Urinary bladder (tissue), 4 donors: ENCODE data around the gene ST6GALNAC2. TPM values are rescaled to one million over a fixed set of nuclear protein-coding genes. Genes with fewer than 3 reads are reported as not detected.
"Not testable (repeated sequence)": the region's sequence is repeated elsewhere in the genome, so short reads cannot be mapped to it uniquely, and the experiment has no call there.

ENCODE experiments used
- DNase-seq: peaks from one replicate; pipeline ENCODE4 v3.0.0-alpha.2; 2015; ENCODE audit errors: extremely low spot score
- H3K27ac ChIP-seq: one replicate; pipeline ENCODE4 v1.5.1; 2013; ENCODE audit warnings: low read depth, mild to moderate bottlenecking, moderate library complexity
- H3K36me3 ChIP-seq: one replicate; pipeline ENCODE4 v1.6.1; 2013; ENCODE audit warnings: mild to moderate bottlenecking, moderate library complexity; ENCODE audit not compliant: insufficient read depth
- H3K4me1 ChIP-seq: one replicate; pipeline ENCODE4 v1.6.1; 2013; ENCODE audit warnings: mild to moderate bottlenecking, moderate library complexity; ENCODE audit not compliant: insufficient read depth
- H3K4me3 ChIP-seq: one replicate; pipeline ENCODE4 v1.5.1; 2013; ENCODE audit warnings: low read depth, low read length
- WGBS: extraction: QIAGEN DNeasy Blood & Tissue Kit; methylation state at CpG from one replicate; pipeline ENCODE4 v1.1.7; 2013; 5-methylcytosine and 5-hydroxymethylcytosine counted together
- polyA plus RNA-seq: library from polyadenylated mRNA; stranded (reverse); fragments of 200-250 nt; gene quantifications from one replicate; pipeline ENCODE4 v1.2.3, GENCODE V29; 2013
- total RNA-seq: library from RNA; depleted of rRNA; stranded (reverse); fragments of >200 nt; gene quantifications from one replicate; pipeline ENCODE4 v1.2.3, GENCODE V29; 2014
- donor health status: healthy with polysubstance abuse.
- donor health status: healthy.

Gene ST6GALNAC2
- total and polyA plus RNA-seq, 2 donors: 7.6 to 10.3 TPM

GRCh38 chr17:76612977-76613851, 27.6 kb upstream of the ST6GALNAC2 start:
- DNase-seq: no peak
- 78% methylated on average over 17 of the region's 17 CpGs for WGBS
- Histone ChIP-seq H3K27ac (no peak overlapping the region), H3K4me3 (no peak overlapping the region), H3K36me3 (no peaks in the 10 kb centered on the region), H3K4me1 (no peaks in the 10 kb centered on the region)

- H3K4me1 ChIP-seq: no peaks in the 10 kb centered on the region
- no peak for DNase-seq
- 81% methylated on average over 4 of the region's 4 CpGs for WGBS
- no peak overlapping the region for H3K4me3 ChIP-seq
- H3K36me3 ChIP-seq: no peaks in the 10 kb centered on the region
- no peak overlapping the region for H3K27ac ChIP-seq
Measured at GRCh38 chr17:76612465-76612864, 26.8 kb upstream of the ST6GALNAC2 start.

GRCh38 chr17:76611758-76612157, 26.1 kb upstream of the ST6GALNAC2 start:
- Histone ChIP-seq H3K27ac (no peak overlapping the region), H3K4me1 (no peaks in the 10 kb centered on the region), H3K36me3 (no peaks in the 10 kb centered on the region), H3K4me3 (no peak overlapping the region)
- WGBS: 93% methylated on average over 4 of the region's 4 CpGs
- DNase-seq: no peak

- not testable (repeated sequence) for DNase-seq, H3K36me3 ChIP-seq, H3K27ac ChIP-seq, H3K4me3 ChIP-seq, H3K4me1 ChIP-seq
- WGBS: 62% methylated on average over 13 of the region's 13 CpGs
Measured at GRCh38 chr17:76611080-76611749, 25.6 kb upstream of the ST6GALNAC2 start.

GRCh38 chr17:76606685-76607084, 21.0 kb upstream of the ST6GALNAC2 start:
- DNase-seq, H3K36me3 ChIP-seq, H3K27ac ChIP-seq, H3K4me1 ChIP-seq, H3K4me3 ChIP-seq: not testable (repeated sequence)
- WGBS: 60% methylated on average over 1 of the region's 1 CpG

- no peak overlapping the region for H3K4me3 ChIP-seq
- WGBS: 78% methylated on average over 8 of the region's 8 CpGs
- H3K4me1 ChIP-seq: no peaks in the 10 kb centered on the region
- H3K27ac ChIP-seq: no peak overlapping the region
- no peak for DNase-seq
- no peaks in the 10 kb centered on the region for H3K36me3 ChIP-seq
Measured at GRCh38 chr17:76601065-76601464, 15.4 kb upstream of the ST6GALNAC2 start.

GRCh38 chr17:76599694-76600460, 14.2 kb upstream of the ST6GALNAC2 start:
- H3K27ac ChIP-seq: no peak overlapping the region
- no peak for DNase-seq
- H3K36me3 ChIP-seq: no peaks in the 10 kb centered on the region
- H3K4me3 ChIP-seq: no peak overlapping the region
- WGBS: 76% methylated on average over 17 of the region's 17 CpGs
- H3K4me1 ChIP-seq: no peaks in the 10 kb centered on the region

GRCh38 chr17:76598004-76598439, 12.4 kb upstream of the ST6GALNAC2 start:
- Histone ChIP-seq H3K4me3 (no peak overlapping the region), H3K4me1 (no peaks in the 10 kb centered on the region), H3K36me3 (no peaks in the 10 kb centered on the region), H3K27ac (no peak overlapping the region)
- no peak for DNase-seq
- WGBS: 34% methylated on average over 2 of the region's 2 CpGs

- 65% methylated on average over 12 of the region's 12 CpGs for WGBS
- H3K27ac ChIP-seq: no peak overlapping the region
- H3K4me3 ChIP-seq: no peak overlapping the region
- no peaks in the 10 kb centered on the region for H3K4me1 ChIP-seq
- peak; percentile 64 for DNase-seq
- no peaks in the 10 kb centered on the region for H3K36me3 ChIP-seq
Measured at GRCh38 chr17:76597156-76598003, 11.7 kb upstream of the ST6GALNAC2 start.

GRCh38 chr17:76594690-76595089, 9.0 kb upstream of the ST6GALNAC2 start:
- Histone ChIP-seq H3K4me3 (no peak overlapping the region), H3K4me1 (no peaks in the 10 kb centered on the region), H3K36me3 (no peaks in the 10 kb centered on the region), H3K27ac (no peak overlapping the region)
- 71% methylated on average over 3 of the region's 3 CpGs for WGBS
- no peak for DNase-seq

- no peak for DNase-seq
- H3K4me3 ChIP-seq: no peak overlapping the region
- H3K27ac ChIP-seq: no peak overlapping the region
- H3K36me3 ChIP-seq: no peaks in the 10 kb centered on the region
- H3K4me1 ChIP-seq: no peaks in the 10 kb centered on the region
- WGBS: 83% methylated on average over 4 of the region's 4 CpGs
Measured at GRCh38 chr17:76593959-76594358, 8.3 kb upstream of the ST6GALNAC2 start.

GRCh38 chr17:76593384-76593826, 7.7 kb upstream of the ST6GALNAC2 start:
- Histone ChIP-seq H3K36me3 (no peaks in the 10 kb centered on the region), H3K4me3 (no peak overlapping the region), H3K27ac (no peak overlapping the region), H3K4me1 (no peaks in the 10 kb centered on the region)
- no peak for DNase-seq
- 65% methylated on average over 8 of the region's 8 CpGs for WGBS

GRCh38 chr17:76588182-76588581, 2.5 kb upstream of the ST6GALNAC2 start:
- Histone ChIP-seq H3K36me3 (no peaks in the 10 kb centered on the region), H3K4me3 (no peak overlapping the region), H3K4me1 (no peaks in the 10 kb centered on the region), H3K27ac (no peak overlapping the region)
- DNase-seq: no peak
